DND-41 (cell line): Measurements from ENCODE around the gene STARD7.

Experiments used
- EZH2 ChIP-seq: IDR thresholded peaks from 3 replicates; pipeline ENCODE4 v1.6.1; 2012; ENCODE audit warnings: borderline replicate concordance, low read depth, mild to moderate bottlenecking, moderate library complexity, low read length, inconsistent platforms; ENCODE audit not compliant: severe bottlenecking
- TF ChIP-seq, protein P1 (sequence below): IDR thresholded peaks from 2 replicates; pipeline ENCODE4 v1.5.1; 2012; ENCODE audit warnings: borderline replicate concordance, low read length, moderate library complexity, mild to moderate bottlenecking; ENCODE audit not compliant: poor library complexity, severe bottlenecking; ENCODE audit errors: extremely low read depth

GRCh38 chr2:96180521-96180920 is 28.1 kb downstream of the STARD7 start:
- TF ChIP-seq, protein P1, sequence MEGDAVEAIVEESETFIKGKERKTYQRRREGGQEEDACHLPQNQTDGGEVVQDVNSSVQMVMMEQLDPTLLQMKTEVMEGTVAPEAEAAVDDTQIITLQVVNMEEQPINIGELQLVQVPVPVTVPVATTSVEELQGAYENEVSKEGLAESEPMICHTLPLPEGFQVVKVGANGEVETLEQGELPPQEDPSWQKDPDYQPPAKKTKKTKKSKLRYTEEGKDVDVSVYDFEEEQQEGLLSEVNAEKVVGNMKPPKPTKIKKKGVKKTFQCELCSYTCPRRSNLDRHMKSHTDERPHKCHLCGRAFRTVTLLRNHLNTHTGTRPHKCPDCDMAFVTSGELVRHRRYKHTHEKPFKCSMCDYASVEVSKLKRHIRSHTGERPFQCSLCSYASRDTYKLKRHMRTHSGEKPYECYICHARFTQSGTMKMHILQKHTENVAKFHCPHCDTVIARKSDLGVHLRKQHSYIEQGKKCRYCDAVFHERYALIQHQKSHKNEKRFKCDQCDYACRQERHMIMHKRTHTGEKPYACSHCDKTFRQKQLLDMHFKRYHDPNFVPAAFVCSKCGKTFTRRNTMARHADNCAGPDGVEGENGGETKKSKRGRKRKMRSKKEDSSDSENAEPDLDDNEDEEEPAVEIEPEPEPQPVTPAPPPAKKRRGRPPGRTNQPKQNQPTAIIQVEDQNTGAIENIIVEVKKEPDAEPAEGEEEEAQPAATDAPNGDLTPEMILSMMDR: no peak
- no peak for TF ChIP-seq EZH2
